ENCODE data around the gene NF1.

Gene NF1

DNA sequence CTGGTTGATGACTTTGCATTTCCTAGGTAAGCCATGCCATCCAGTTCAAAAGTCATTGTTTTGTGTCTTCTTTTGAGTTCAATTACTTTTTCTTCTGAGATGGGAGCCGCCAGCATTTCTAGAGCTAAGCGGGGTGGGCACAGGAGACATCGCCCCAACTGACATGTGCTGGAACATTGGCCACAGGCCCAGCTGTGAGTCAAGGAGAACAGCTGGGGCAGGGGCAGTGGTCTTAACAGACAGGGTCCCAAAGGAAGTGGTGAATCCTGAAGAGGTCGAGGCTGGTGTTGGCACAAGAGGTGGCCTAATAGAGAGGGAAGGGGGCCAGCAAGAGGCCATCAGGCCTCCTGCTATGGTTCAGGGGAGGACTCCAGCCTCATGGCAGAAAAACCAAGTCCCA, 313.8 kb downstream of the NF1 start:
- no peak overlapping the region for H3K4me2 ChIP-seq (ENCODE audit: low read depth, low read length, poor library complexity, severe bottlenecking)

DNA sequence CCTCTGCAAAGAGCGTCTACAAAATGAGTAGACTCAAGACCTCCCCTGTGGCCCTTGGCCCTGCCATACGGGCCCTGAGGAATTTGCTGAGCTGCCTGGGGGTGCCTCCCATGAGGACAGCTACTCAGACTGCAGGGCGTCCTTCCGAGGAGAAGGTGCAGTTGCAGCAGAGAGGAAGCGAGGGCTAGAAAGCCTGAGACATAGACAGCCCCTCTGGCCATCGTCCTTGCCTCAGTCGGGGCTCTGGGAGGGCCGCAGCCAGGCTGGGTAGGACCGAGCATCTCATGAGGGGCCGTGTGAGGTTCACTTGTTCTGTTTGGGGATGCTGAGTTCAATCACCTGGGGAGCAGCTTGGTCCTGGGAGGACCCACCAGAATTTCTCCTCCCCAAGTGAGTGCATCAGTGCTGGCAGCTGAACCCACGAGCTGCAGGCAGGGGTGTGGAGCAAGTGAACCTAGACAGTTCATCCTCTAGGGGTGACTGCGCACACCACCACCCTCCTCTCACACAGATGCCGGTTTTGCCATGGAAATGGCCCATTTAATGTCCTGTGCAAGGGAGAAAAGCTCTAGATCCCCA, 317.0 kb downstream of the NF1 start:
- H3K9me2 ChIP-seq (replicated peaks; ENCODE audit: insufficient read depth, low read length): no peaks in the 10 kb centered on the region
- no peak overlapping the region for H3K4me2 ChIP-seq (ENCODE audit: low read depth, low read length, poor library complexity, severe bottlenecking)
- no peak overlapping the region for H3K27ac ChIP-seq (ENCODE audit: low read depth, low read length)
- no peaks in the 10 kb centered on the region for H3F3A ChIP-seq (ENCODE audit: insufficient read depth)
- no peaks in the 10 kb centered on the region for H3K9me3 ChIP-seq (ENCODE audit: insufficient read depth, low read length)
- no peak overlapping the region for H3K4me3 ChIP-seq (ENCODE audit: insufficient read depth, low read length, poor library complexity, severe bottlenecking)
- no peaks in the 10 kb centered on the region for H3K36me3 ChIP-seq (ENCODE audit: low read length)
- no peak overlapping the region for H3K9ac ChIP-seq (ENCODE audit: low read length)
- no peak overlapping the region for H2AFZ ChIP-seq (ENCODE audit: low read depth, low read length, severe bottlenecking)
- no peaks in the 10 kb centered on the region for H3K27me3 ChIP-seq (ENCODE audit: low read length)
- H4K20me1 ChIP-seq (ENCODE audit: low read depth, low read length): no peaks in the 10 kb centered on the region
- TF ChIP-seq, protein P1, sequence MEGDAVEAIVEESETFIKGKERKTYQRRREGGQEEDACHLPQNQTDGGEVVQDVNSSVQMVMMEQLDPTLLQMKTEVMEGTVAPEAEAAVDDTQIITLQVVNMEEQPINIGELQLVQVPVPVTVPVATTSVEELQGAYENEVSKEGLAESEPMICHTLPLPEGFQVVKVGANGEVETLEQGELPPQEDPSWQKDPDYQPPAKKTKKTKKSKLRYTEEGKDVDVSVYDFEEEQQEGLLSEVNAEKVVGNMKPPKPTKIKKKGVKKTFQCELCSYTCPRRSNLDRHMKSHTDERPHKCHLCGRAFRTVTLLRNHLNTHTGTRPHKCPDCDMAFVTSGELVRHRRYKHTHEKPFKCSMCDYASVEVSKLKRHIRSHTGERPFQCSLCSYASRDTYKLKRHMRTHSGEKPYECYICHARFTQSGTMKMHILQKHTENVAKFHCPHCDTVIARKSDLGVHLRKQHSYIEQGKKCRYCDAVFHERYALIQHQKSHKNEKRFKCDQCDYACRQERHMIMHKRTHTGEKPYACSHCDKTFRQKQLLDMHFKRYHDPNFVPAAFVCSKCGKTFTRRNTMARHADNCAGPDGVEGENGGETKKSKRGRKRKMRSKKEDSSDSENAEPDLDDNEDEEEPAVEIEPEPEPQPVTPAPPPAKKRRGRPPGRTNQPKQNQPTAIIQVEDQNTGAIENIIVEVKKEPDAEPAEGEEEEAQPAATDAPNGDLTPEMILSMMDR (IDR thresholded peaks at IDR 0.05; ENCODE audit: insufficient read depth, low read length, poor library complexity, severe bottlenecking): no peak
- TF ChIP-seq EZH2phosphoT487 (conservative IDR thresholded peaks at IDR 0.05; ENCODE audit: low read length): no peak
- no peaks in the 10 kb centered on the region for H3K79me2 ChIP-seq (ENCODE audit: insufficient read depth, low read length)

More for the DNA sequence above, 313.8 kb downstream of the NF1 start:
- TF ChIP-seq EZH2phosphoT487 (conservative IDR thresholded peaks at IDR 0.05; ENCODE audit: low read length): no peak
- TF ChIP-seq, protein P1 (IDR thresholded peaks at IDR 0.05; ENCODE audit: insufficient read depth, low read length, poor library complexity, severe bottlenecking): no peak
- Histone ChIP-seq H3F3A (ENCODE audit: insufficient read depth) (no peaks in the 10 kb centered on the region), H3K9me3 (ENCODE audit: insufficient read depth, low read length) (no peaks in the 10 kb centered on the region), H3K27ac (ENCODE audit: low read depth, low read length) (no peak overlapping the region), H3K9ac (ENCODE audit: low read length) (no peak overlapping the region), H2AFZ (ENCODE audit: low read depth, low read length, severe bottlenecking) (no peak overlapping the region), H3K79me2 (ENCODE audit: insufficient read depth, low read length) (no peaks in the 10 kb centered on the region), H3K9me2 (replicated peaks; ENCODE audit: insufficient read depth, low read length) (no peaks in the 10 kb centered on the region), H3K27me3 (ENCODE audit: low read length) (no peaks in the 10 kb centered on the region), H3K36me3 (ENCODE audit: low read length) (no peaks in the 10 kb centered on the region), H3K4me3 (ENCODE audit: insufficient read depth, low read length, poor library complexity, severe bottlenecking) (no peak overlapping the region), H4K20me1 (ENCODE audit: low read depth, low read length) (no peaks in the 10 kb centered on the region)

DNA sequence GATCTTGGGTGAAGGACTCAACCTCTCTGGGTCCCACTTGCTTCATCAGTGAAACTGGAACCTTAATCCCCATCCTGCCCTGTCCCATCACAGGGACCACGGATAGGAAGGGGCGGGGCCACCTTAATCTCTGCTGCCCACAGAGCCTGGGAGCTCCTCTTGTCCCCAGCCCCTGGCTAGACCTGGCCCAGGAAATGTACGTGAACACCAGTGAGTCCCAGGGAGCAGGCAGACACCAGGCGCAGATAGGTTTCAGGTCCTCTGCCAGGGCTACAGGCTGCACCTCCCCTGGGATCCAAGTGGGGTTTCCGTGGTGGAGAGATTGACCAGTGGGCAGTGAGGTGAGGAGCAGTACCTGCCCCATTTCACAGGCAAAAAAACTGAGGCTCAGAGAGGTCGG, 317.7 kb downstream of the NF1 start:
- H2AFZ ChIP-seq (ENCODE audit: low read depth, low read length, severe bottlenecking): no peak overlapping the region
- no peaks in the 10 kb centered on the region for H4K20me1 ChIP-seq (ENCODE audit: low read depth, low read length)
- no peaks in the 10 kb centered on the region for H3K9me2 ChIP-seq (replicated peaks; ENCODE audit: insufficient read depth, low read length)
- no peak overlapping the region for H3K9ac ChIP-seq (ENCODE audit: low read length)
- H3K27me3 ChIP-seq (ENCODE audit: low read length): no peaks in the 10 kb centered on the region
- H3K9me3 ChIP-seq (ENCODE audit: insufficient read depth, low read length): no peaks in the 10 kb centered on the region
- H3K27ac ChIP-seq (ENCODE audit: low read depth, low read length): no peak overlapping the region
- H3K4me2 ChIP-seq (ENCODE audit: low read depth, low read length, poor library complexity, severe bottlenecking): no peak overlapping the region
- TF ChIP-seq, protein P1 (IDR thresholded peaks at IDR 0.05; ENCODE audit: insufficient read depth, low read length, poor library complexity, severe bottlenecking): no peak
- TF ChIP-seq EZH2phosphoT487 (conservative IDR thresholded peaks at IDR 0.05; ENCODE audit: low read length): no peak
- H3K79me2 ChIP-seq (ENCODE audit: insufficient read depth, low read length): no peaks in the 10 kb centered on the region
- no peaks in the 10 kb centered on the region for H3F3A ChIP-seq (ENCODE audit: insufficient read depth)
- no peaks in the 10 kb centered on the region for H3K36me3 ChIP-seq (ENCODE audit: low read length)
- H3K4me3 ChIP-seq (ENCODE audit: insufficient read depth, low read length, poor library complexity, severe bottlenecking): no peak overlapping the region

Data from SU-DHL-6 (cell line).